ENCODE measurements around the gene EEFSEC. TPM values are rescaled to one million over a fixed set of nuclear protein-coding genes. Genes with fewer than 3 reads are reported as not detected.

EEFSEC gene
- total RNA-seq, 1 donor from 2014 or later, result 12.2 TPM

GRCh38 chr3:128319107-128319506, 165.8 kb downstream of the EEFSEC start:
- peaks cover 3% of the 10 kb centered on the region for H3K4me1 Mint-ChIP-seq (ENCODE audit: low read depth)
- no peak for DNase-seq (ENCODE audit: low spot score)
- H3K4me3 Mint-ChIP-seq (ENCODE audit: unreplicated experiment), result no peak overlapping the region
- no peaks in the 10 kb centered on the region for H3K27me3 Mint-ChIP-seq (ENCODE audit: low read depth)
- H3K36me3 Mint-ChIP-seq (ENCODE audit: low read depth), result peaks cover 3% of the 10 kb centered on the region
- no peaks in the 10 kb centered on the region for H3K9me3 Mint-ChIP-seq (ENCODE audit: low read depth)
- TF ChIP-seq CTCF (IDR thresholded peaks at IDR 0.05), result no peak
- no peak overlapping the region for H3K27ac Mint-ChIP-seq (ENCODE audit: unreplicated experiment)

GRCh38 chr3:128319741-128320141, 166.5 kb downstream of the EEFSEC start:
- H3K36me3 Mint-ChIP-seq (ENCODE audit: low read depth), result peaks cover 3% of the 10 kb centered on the region
- H3K27ac Mint-ChIP-seq (ENCODE audit: unreplicated experiment), result no peak overlapping the region
- TF ChIP-seq CTCF (IDR thresholded peaks at IDR 0.05), result no peak
- H3K4me1 Mint-ChIP-seq (ENCODE audit: low read depth), result peaks cover 3% of the 10 kb centered on the region
- no peaks in the 10 kb centered on the region for H3K9me3 Mint-ChIP-seq (ENCODE audit: low read depth)
- no peak for DNase-seq (ENCODE audit: low spot score)
- no peak overlapping the region for H3K4me3 Mint-ChIP-seq (ENCODE audit: unreplicated experiment)
- no peaks in the 10 kb centered on the region for H3K27me3 Mint-ChIP-seq (ENCODE audit: low read depth)

- DNase-seq (ENCODE audit: low spot score), result no peak
- H3K36me3 Mint-ChIP-seq (ENCODE audit: low read depth), result peaks cover 3% of the 10 kb centered on the region
- no peak overlapping the region for H3K27ac Mint-ChIP-seq (ENCODE audit: unreplicated experiment)
- peaks cover 3% of the 10 kb centered on the region for H3K4me1 Mint-ChIP-seq (ENCODE audit: low read depth)
- H3K27me3 Mint-ChIP-seq (ENCODE audit: low read depth), result no peaks in the 10 kb centered on the region
- TF ChIP-seq CTCF (IDR thresholded peaks at IDR 0.05), result no peak
- no peaks in the 10 kb centered on the region for H3K9me3 Mint-ChIP-seq (ENCODE audit: low read depth)
- no peak overlapping the region for H3K4me3 Mint-ChIP-seq (ENCODE audit: unreplicated experiment)
Measured at GRCh38 chr3:128320551-128321340, 167.5 kb downstream of the EEFSEC start.

- DNase-seq (ENCODE audit: low spot score), result no peak
- no peak overlapping the region for H3K27ac Mint-ChIP-seq (ENCODE audit: unreplicated experiment)
- no peaks in the 10 kb centered on the region for H3K9me3 Mint-ChIP-seq (ENCODE audit: low read depth)
- H3K36me3 Mint-ChIP-seq (ENCODE audit: low read depth), result peaks cover 3% of the 10 kb centered on the region
- TF ChIP-seq CTCF (IDR thresholded peaks at IDR 0.05), result no peak
- H3K4me1 Mint-ChIP-seq (ENCODE audit: low read depth), result peaks cover 3% of the 10 kb centered on the region
- H3K4me3 Mint-ChIP-seq (ENCODE audit: unreplicated experiment), result no peak overlapping the region
- H3K27me3 Mint-ChIP-seq (ENCODE audit: low read depth), result no peaks in the 10 kb centered on the region
Measured at GRCh38 chr3:128321418-128321817, 168.1 kb downstream of the EEFSEC start.

GRCh38 chr3:128322030-128323022, 169.0 kb downstream of the EEFSEC start:
- peak; percentile 77 for TF ChIP-seq CTCF (IDR thresholded peaks at IDR 0.05)
- Mint-ChIP-seq H3K27me3 (ENCODE audit: low read depth) (no peaks in the 10 kb centered on the region), H3K27ac (ENCODE audit: unreplicated experiment) (no peak overlapping the region), H3K36me3 (ENCODE audit: low read depth) (peaks cover 3% of the 10 kb centered on the region), H3K4me1 (ENCODE audit: low read depth) (peaks cover under 1% of the 10 kb centered on the region), H3K9me3 (ENCODE audit: low read depth) (no peaks in the 10 kb centered on the region), H3K4me3 (ENCODE audit: unreplicated experiment) (no peak overlapping the region)
- DNase-seq (ENCODE audit: low spot score), result no peak

Data from chondrocyte (in vitro differentiated cells).